H9 (cell line): ENCODE results near the gene MORF4L1. TPM values are rescaled to one million over a fixed set of nuclear protein-coding genes. Genes with fewer than 3 reads are reported as not detected.

Experiments used
- DNase-seq: peaks from one replicate; pipeline ENCODE4 v3.0.0-alpha.2; 2017
- H2AFZ ChIP-seq: one replicate; pipeline ENCODE4 v1.6.1; 2013; ENCODE audit warnings: mild to moderate bottlenecking, low read length, control low read depth, moderate library complexity
- H2AK5ac ChIP-seq: 2 replicates; pipeline ENCODE4 v1.6.1; 2013; ENCODE audit warnings: low read length, control low read depth, mixed read lengths; ENCODE audit not compliant: insufficient read length
- H2BK120ac ChIP-seq: one replicate; pipeline ENCODE4 v1.6.1; 2013; ENCODE audit warnings: low read depth, mild to moderate bottlenecking, low read length, control low read depth, inconsistent platforms; ENCODE audit not compliant: poor library complexity, severe bottlenecking
- H2BK12ac ChIP-seq: 2 replicates; pipeline ENCODE4 v1.6.1; 2013; ENCODE audit warnings: low read length, control low read depth, mixed read lengths, low read depth; ENCODE audit not compliant: insufficient read length
- H2BK15ac ChIP-seq: 2 replicates; pipeline ENCODE4 v1.6.1; 2013; ENCODE audit warnings: low read depth, low read length, control low read depth
- H2BK20ac ChIP-seq: one replicate; pipeline ENCODE4 v1.6.1; 2013; ENCODE audit warnings: low read depth, mild to moderate bottlenecking, low read length, control low read depth, inconsistent platforms; ENCODE audit not compliant: poor library complexity, severe bottlenecking
- H2BK5ac ChIP-seq: 2 replicates; pipeline ENCODE4 v1.6.1; 2013; ENCODE audit warnings: low read length, control low read depth, mixed read lengths; ENCODE audit not compliant: insufficient read length
- H3K14ac ChIP-seq: 2 replicates; pipeline ENCODE4 v1.6.1; 2013; ENCODE audit warnings: low read length, control low read depth; ENCODE audit not compliant: insufficient read depth
- H3K18ac ChIP-seq: 2 replicates; pipeline ENCODE4 v1.6.1; 2013; ENCODE audit warnings: low read depth, mild to moderate bottlenecking, mixed read lengths, low read length, control low read depth; ENCODE audit not compliant: insufficient read length
- H3K23ac ChIP-seq: 2 replicates; pipeline ENCODE4 v1.6.1; 2013; ENCODE audit warnings: low read length, control low read depth, mixed read lengths, low read depth; ENCODE audit not compliant: insufficient read length
- H3K23me2 ChIP-seq: 2 replicates; pipeline ENCODE4 v1.6.1; 2013; ENCODE audit warnings: low read depth, mild to moderate bottlenecking, mixed read lengths, low read length, control low read depth; ENCODE audit not compliant: insufficient read length, poor library complexity, severe bottlenecking
- H3K27ac ChIP-seq: 2 replicates; pipeline ENCODE4 v1.5.1; 2013; ENCODE audit warnings: low read length, control low read depth, mixed read lengths, low read depth; ENCODE audit not compliant: insufficient read length
- H3K27me3 ChIP-seq: 2 replicates; pipeline ENCODE4 v1.6.1; 2013; ENCODE audit warnings: low read length, control low read depth, inconsistent platforms; ENCODE audit not compliant: insufficient read depth
- H3K4ac ChIP-seq: 2 replicates; pipeline ENCODE4 v1.6.1; 2013; ENCODE audit warnings: low read depth, mild to moderate bottlenecking, control low read depth, inconsistent platforms, low read length, moderate library complexity
- H3K4me1 ChIP-seq: 2 replicates; pipeline ENCODE4 v1.6.1; 2013; ENCODE audit warnings: low read length, control low read depth, inconsistent platforms; ENCODE audit not compliant: insufficient read depth
- H3K4me2 ChIP-seq: 2 replicates; pipeline ENCODE4 v1.6.1; 2013; ENCODE audit warnings: low read length, control low read depth, mixed read lengths; ENCODE audit not compliant: insufficient read length, insufficient read depth
- H3K56ac ChIP-seq: 2 replicates; pipeline ENCODE4 v1.6.1; 2013; ENCODE audit warnings: low read depth, mild to moderate bottlenecking, mixed read lengths, low read length, control low read depth; ENCODE audit not compliant: insufficient read length
- H3K79me1 ChIP-seq: 2 replicates; pipeline ENCODE4 v1.6.1; 2013; ENCODE audit warnings: low read depth, mild to moderate bottlenecking, moderate library complexity, low read length, control low read depth, inconsistent platforms; ENCODE audit not compliant: insufficient read depth, poor library complexity, severe bottlenecking
- H3K79me2 ChIP-seq: 2 replicates; pipeline ENCODE4 v1.6.1; 2013; ENCODE audit warnings: low read length, control low read depth, inconsistent platforms; ENCODE audit not compliant: insufficient read depth
- H3K9ac ChIP-seq: 2 replicates; pipeline ENCODE4 v1.6.1; 2013; ENCODE audit warnings: low read length, control low read depth, mixed read lengths; ENCODE audit not compliant: insufficient read length; ENCODE audit errors: extremely low read depth
- H3K9me3 ChIP-seq: one replicate; pipeline ENCODE4 v1.6.1; 2013; ENCODE audit warnings: low read depth, low read length, inconsistent platforms; ENCODE audit not compliant: control insufficient read depth
- H3T11ph ChIP-seq: one replicate; pipeline ENCODE4 v1.6.1; 2013; ENCODE audit warnings: mild to moderate bottlenecking, low read length, control low read depth, inconsistent platforms
- H4K20me1 ChIP-seq: one replicate; pipeline ENCODE4 v1.6.1; 2013; ENCODE audit not compliant: control insufficient read depth, insufficient read length, insufficient read depth
- H4K5ac ChIP-seq: 2 replicates; pipeline ENCODE4 v1.6.1; 2013; ENCODE audit warnings: low read depth, mild to moderate bottlenecking, mixed read lengths, low read length, control low read depth; ENCODE audit not compliant: insufficient read length
- H4K8ac ChIP-seq: replicated peaks from 2 replicates; pipeline ENCODE4 v1.6.1; 2013; ENCODE audit warnings: low read length, control low read depth, mixed read lengths, low read depth; ENCODE audit not compliant: insufficient read length
- H4K91ac ChIP-seq: 2 replicates; pipeline ENCODE4 v1.6.1; 2013; ENCODE audit warnings: low read depth, mild to moderate bottlenecking, moderate library complexity, mixed read lengths, low read length, control low read depth; ENCODE audit not compliant: insufficient read length
- H3K27ac Mint-ChIP-seq, 3 experiments: 2 replicates in 2 of 3; 3 replicates in 1 of 3; pipeline ENCODE4 v1.8.0; 2020 to 2021; ENCODE audit warnings: mixed read lengths in 3 of 3, mild to moderate bottlenecking in 1 of 3, moderate library complexity in 1 of 3
- H3K27me3 Mint-ChIP-seq: 2 replicates; pipeline ENCODE4 v1.8.0; 2021; ENCODE audit warnings: low read depth, mild to moderate bottlenecking, moderate library complexity, mixed read lengths
- H3K36me3 Mint-ChIP-seq, 3 experiments: 2 replicates in 2 of 3; 3 replicates in 1 of 3; pipeline ENCODE4 v1.8.0; 2020 to 2021; ENCODE audit warnings: low read depth in 3 of 3, mixed read lengths in 3 of 3; ENCODE audit not compliant: insufficient read depth in 1 of 3
- H3K4me1 Mint-ChIP-seq, 2 experiments: 2 replicates each; pipeline ENCODE4 v1.8.0; 2020; ENCODE audit warnings: mixed read lengths in 2 of 2
- H3K4me3 Mint-ChIP-seq, 2 experiments: 2 replicates in 1 of 2; 3 replicates in 1 of 2; pipeline ENCODE4 v1.8.0; 2020 to 2021; ENCODE audit warnings: mild to moderate bottlenecking in 2 of 2, mixed read lengths in 2 of 2, moderate library complexity in 1 of 2
- H3K9me3 Mint-ChIP-seq, 2 experiments: 2 replicates in 1 of 2; 3 replicates in 1 of 2; pipeline ENCODE4 v1.8.0; 2020; ENCODE audit warnings: mild to moderate bottlenecking in 2 of 2, mixed read lengths in 2 of 2, moderate library complexity in 1 of 2
- CTCF ChIP-seq: fragments of 200-600 bp; sonication (generic); conservative IDR thresholded peaks from 3 replicates; pipeline ENCODE4 v1.8.0; 2021; ENCODE audit warnings: antibody characterized with exemption, mild to moderate bottlenecking
- WGBS: extraction: QIAGEN DNeasy Blood & Tissue Kit; methylation state at CpG from one replicate; pipeline ENCODE4 v1.1.7; 2013; ENCODE audit warnings: missing lambda C conversion rate, low lambda C conversion rate, mixed read lengths; ENCODE audit not compliant: insufficient read length; ENCODE audit errors: extremely low coverage; 5-methylcytosine and 5-hydroxymethylcytosine counted together
- total RNA-seq: library from RNA; stranded (reverse); gene quantifications from 2 replicates; pipeline ENCODE4 v1.2.1, GENCODE V29; 2021

MORF4L1 gene
- total RNA-seq, 1 experiment from 2014 or later: 544 TPM

GRCh38 chr15:78923015-78923414 lies 50.3 kb downstream of the MORF4L1 start:
- Histone ChIP-seq H3K4ac (no peak overlapping the region), H3K27ac (no peak overlapping the region), H3K27me3 (no peaks in the 10 kb centered on the region), H4K8ac (no peak overlapping the region), H4K91ac (no peak overlapping the region), H2BK15ac (no peak overlapping the region), H4K20me1 (no peaks in the 10 kb centered on the region), H3K9me3 (no peaks in the 10 kb centered on the region), H3K79me1 (no peaks in the 10 kb centered on the region), H3K79me2 (no peaks in the 10 kb centered on the region), H3K4me1 (no peaks in the 10 kb centered on the region), H2AFZ (no peak overlapping the region), H3K23ac (no peak overlapping the region), H2BK5ac (no peak overlapping the region), H2BK20ac (no peak overlapping the region), H2BK120ac (no peak overlapping the region), H3K18ac (no peak overlapping the region), H2BK12ac (no peak overlapping the region), H3K4me2 (no peak overlapping the region), H4K5ac (no peak overlapping the region), H3K23me2 (no peaks in the 10 kb centered on the region), H3K14ac (no peak overlapping the region), H3K9ac (no peak overlapping the region), H3T11ph (no peak overlapping the region), H3K56ac (no peak overlapping the region), H2AK5ac (no peak overlapping the region)
- H3K9me3 Mint-ChIP-seq: no peaks in the 10 kb centered on the region
- no CpG with 5 or more reads among the region's 7 CpGs for WGBS
- TF ChIP-seq CTCF: no peak
- H3K36me3 Mint-ChIP-seq: peaks cover 15 to 40% (median 28%) of the 10 kb centered on the region in 3 experiments
- no peak overlapping the region for H3K4me3 Mint-ChIP-seq
- no peak for DNase-seq
- H3K4me1 Mint-ChIP-seq: no peaks in the 10 kb centered on the region
- H3K27ac Mint-ChIP-seq: no peak overlapping the region
- no peaks in the 10 kb centered on the region for H3K27me3 Mint-ChIP-seq
